ENCODE results near the gene TJP3.

The TJP3 gene

GRCh38 chr19:3669082-3669946, 38.9 kb upstream of the TJP3 start:
- H4K8ac ChIP-seq (ENCODE audit: low read depth, low read length), result no peak overlapping the region
- no peak overlapping the region for H2AFZ ChIP-seq (ENCODE audit: low read length)
- no peaks in the 10 kb centered on the region for H3K27me3 ChIP-seq (ENCODE audit: control insufficient read depth in 3 of 3, insufficient read depth in 3 of 3, low read depth in 1 of 3, low read length in 3 of 3)
- H3K23ac ChIP-seq (ENCODE audit: low read depth, low read length, poor library complexity), result peak overlapping the region; percentile 80
- peak overlapping the region; percentile 83 for H2AK5ac ChIP-seq (ENCODE audit: low read depth, low read length)
- peak overlapping the region; percentile 97 for H3K14ac ChIP-seq (ENCODE audit: low read length)
- H3K9me3 ChIP-seq (replicated peaks in 1 of 2; ENCODE audit: control insufficient read depth in 2 of 2, insufficient read depth in 1 of 2, low read depth in 1 of 2, low read length in 2 of 2), result peaks cover 0 to 2% of the 10 kb centered on the region in 2 donors
- peaks cover 10 to 19% of the 10 kb centered on the region in 2 donors for H3K36me3 ChIP-seq (replicated peaks in 1 of 2; ENCODE audit: control insufficient read depth in 2 of 2, insufficient read depth in 2 of 2, low read length in 2 of 2)
- no peak overlapping the region for H2BK120ac ChIP-seq (ENCODE audit: low read depth, low read length)
- peaks cover 42 to 47% of the 10 kb centered on the region in 2 donors for H3K4me1 ChIP-seq (ENCODE audit: control insufficient read depth in 2 of 2, insufficient read depth in 1 of 2, low read depth in 1 of 2, low read length in 2 of 2)
- no peak overlapping the region for H4K91ac ChIP-seq (ENCODE audit: low read depth, low read length, poor library complexity)
- H3K18ac ChIP-seq (ENCODE audit: low read length), result peak overlapping the region; percentile 87
- H3K79me1 ChIP-seq (ENCODE audit: low read depth, low read length), result peaks cover 32% of the 10 kb centered on the region
- H2BK12ac ChIP-seq (ENCODE audit: low read length), result peak overlapping the region; percentile 73
- no CpG with 5 or more reads among the region's 39 CpGs for WGBS, 2 donors (ENCODE audit: extremely low coverage in 2 of 2, insufficient read length in 2 of 2, insufficient replicate concordance in 1 of 2)
- no peak overlapping the region for H3K4me3 ChIP-seq (ENCODE audit: low read length in 2 of 2)
- no peak for DNase-seq (ENCODE audit: low spot score)
- peak overlapping the region; percentile 69 for H2BK15ac ChIP-seq (ENCODE audit: low read length)
- H3K4ac ChIP-seq (ENCODE audit: low read length), result peak overlapping the region; percentile 84
- peak overlapping the region; percentile 95 for H2BK5ac ChIP-seq (ENCODE audit: low read length)
- peak overlapping the region; percentile 70 for H3K9ac ChIP-seq (ENCODE audit: low read depth, low read length, poor library complexity)
- H3K27ac ChIP-seq (replicated peaks; ENCODE audit: low read length), result peak overlapping the region; percentile 24
- H3K4me2 ChIP-seq (ENCODE audit: insufficient read depth, low read length, poor library complexity, severe bottlenecking), result peak overlapping the region; percentile 2

- DNase-seq (ENCODE audit: low spot score), result no peak
- peak overlapping the region; percentile 49 for H3K27ac ChIP-seq (replicated peaks; ENCODE audit: low read length)
Measured at GRCh38 chr19:3669947-3670795, 38.0 kb upstream of the TJP3 start.

GRCh38 chr19:3670796-3671679, 37.1 kb upstream of the TJP3 start:
- Histone ChIP-seq H2AFZ (ENCODE audit: low read length) (no peak overlapping the region), H3K4me2 (ENCODE audit: insufficient read depth, low read length, poor library complexity, severe bottlenecking) (no peak overlapping the region), H2AK5ac (ENCODE audit: low read depth, low read length) (peak overlapping the region; percentile 94), H3K4me3 (ENCODE audit: low read length in 2 of 2) (no peak overlapping the region), H2BK120ac (ENCODE audit: low read depth, low read length) (peak overlapping the region; percentile 91), H3K4me1 (ENCODE audit: control insufficient read depth in 2 of 2, insufficient read depth in 1 of 2, low read depth in 1 of 2, low read length in 2 of 2) (peaks cover 42 to 47% of the 10 kb centered on the region in 2 donors), H4K91ac (ENCODE audit: low read depth, low read length, poor library complexity) (no peak overlapping the region), H3K23ac (ENCODE audit: low read depth, low read length, poor library complexity) (peak overlapping the region; percentile 95), H3K4ac (ENCODE audit: low read length) (no peak overlapping the region), H3K9me3 (replicated peaks in 1 of 2; ENCODE audit: control insufficient read depth in 2 of 2, insufficient read depth in 1 of 2, low read depth in 1 of 2, low read length in 2 of 2) (peaks cover 0 to 2% of the 10 kb centered on the region in 2 donors), H4K8ac (ENCODE audit: low read depth, low read length) (peak overlapping the region; percentile 43), H2BK15ac (ENCODE audit: low read length) (peak overlapping the region; percentile 58), H3K27me3 (ENCODE audit: control insufficient read depth in 3 of 3, insufficient read depth in 3 of 3, low read depth in 1 of 3, low read length in 3 of 3) (no peaks in the 10 kb centered on the region), H3K14ac (ENCODE audit: low read length) (no peak overlapping the region), H3K36me3 (replicated peaks in 1 of 2; ENCODE audit: control insufficient read depth in 2 of 2, insufficient read depth in 2 of 2, low read length in 2 of 2) (peaks cover 3 to 8% of the 10 kb centered on the region in 2 donors), H2BK12ac (ENCODE audit: low read length) (peak overlapping the region; percentile 12), H3K9ac (ENCODE audit: low read depth, low read length, poor library complexity) (peak overlapping the region; percentile 44), H2BK5ac (ENCODE audit: low read length) (peak overlapping the region; percentile 95), H3K79me1 (ENCODE audit: low read depth, low read length) (peaks cover 30% of the 10 kb centered on the region), H3K27ac (replicated peaks; ENCODE audit: low read length) (peak overlapping the region; percentile 43), H3K18ac (ENCODE audit: low read length) (peak overlapping the region; percentile 44)
- WGBS, 2 donors (ENCODE audit: extremely low coverage in 2 of 2, insufficient read length in 2 of 2, insufficient replicate concordance in 1 of 2), result no CpG with 5 or more reads among the region's 45 CpGs
- DNase-seq (ENCODE audit: low spot score), result no peak

More at GRCh38 chr19:3669947-3670795, 38.0 kb upstream of the TJP3 start:
- Histone ChIP-seq H3K4ac (ENCODE audit: low read length) (no peak overlapping the region), H3K9ac (ENCODE audit: low read depth, low read length, poor library complexity) (peak overlapping the region; percentile 60), H4K91ac (ENCODE audit: low read depth, low read length, poor library complexity) (no peak overlapping the region), H3K18ac (ENCODE audit: low read length) (peak overlapping the region; percentile 83), H2AK5ac (ENCODE audit: low read depth, low read length) (peak overlapping the region; percentile 94), H3K36me3 (replicated peaks in 1 of 2; ENCODE audit: control insufficient read depth in 2 of 2, insufficient read depth in 2 of 2, low read length in 2 of 2) (peaks cover 3 to 11% of the 10 kb centered on the region in 2 donors), H3K4me2 (ENCODE audit: insufficient read depth, low read length, poor library complexity, severe bottlenecking) (no peak overlapping the region), H3K27me3 (ENCODE audit: control insufficient read depth in 3 of 3, insufficient read depth in 3 of 3, low read depth in 1 of 3, low read length in 3 of 3) (no peaks in the 10 kb centered on the region), H3K79me1 (ENCODE audit: low read depth, low read length) (peaks cover 32% of the 10 kb centered on the region), H2BK12ac (ENCODE audit: low read length) (no peak overlapping the region), H2BK120ac (ENCODE audit: low read depth, low read length) (peak overlapping the region; percentile 91), H3K23ac (ENCODE audit: low read depth, low read length, poor library complexity) (peak overlapping the region; percentile 95), H3K4me1 (ENCODE audit: control insufficient read depth in 2 of 2, insufficient read depth in 1 of 2, low read depth in 1 of 2, low read length in 2 of 2) (peaks cover 42 to 47% of the 10 kb centered on the region in 2 donors), H2BK5ac (ENCODE audit: low read length) (peak overlapping the region; percentile 95), H3K14ac (ENCODE audit: low read length) (no peak overlapping the region), H4K8ac (ENCODE audit: low read depth, low read length) (no peak overlapping the region), H2BK15ac (ENCODE audit: low read length) (peak overlapping the region; percentile 58), H2AFZ (ENCODE audit: low read length) (no peak overlapping the region), H3K4me3 (ENCODE audit: low read length in 2 of 2) (no peak overlapping the region), H3K9me3 (replicated peaks in 1 of 2; ENCODE audit: control insufficient read depth in 2 of 2, insufficient read depth in 1 of 2, low read depth in 1 of 2, low read length in 2 of 2) (peaks cover 0 to 2% of the 10 kb centered on the region in 2 donors)
- WGBS, 2 donors (ENCODE audit: extremely low coverage in 2 of 2, insufficient read length in 2 of 2, insufficient replicate concordance in 1 of 2), result no CpG with 5 or more reads among the region's 33 CpGs
